ENCODE data around the gene C2CD2. TPM values are rescaled to one million over a fixed set of nuclear protein-coding genes. Genes with fewer than 3 reads are reported as not detected.
A peak's percentile ranks its signal among the peaks of the same experiment; 100 is the strongest.

The C2CD2 gene
- total and polyA plus RNA-seq, 2 experiments from 2014 or later: 4.5 to 16.2 TPM

DNA sequence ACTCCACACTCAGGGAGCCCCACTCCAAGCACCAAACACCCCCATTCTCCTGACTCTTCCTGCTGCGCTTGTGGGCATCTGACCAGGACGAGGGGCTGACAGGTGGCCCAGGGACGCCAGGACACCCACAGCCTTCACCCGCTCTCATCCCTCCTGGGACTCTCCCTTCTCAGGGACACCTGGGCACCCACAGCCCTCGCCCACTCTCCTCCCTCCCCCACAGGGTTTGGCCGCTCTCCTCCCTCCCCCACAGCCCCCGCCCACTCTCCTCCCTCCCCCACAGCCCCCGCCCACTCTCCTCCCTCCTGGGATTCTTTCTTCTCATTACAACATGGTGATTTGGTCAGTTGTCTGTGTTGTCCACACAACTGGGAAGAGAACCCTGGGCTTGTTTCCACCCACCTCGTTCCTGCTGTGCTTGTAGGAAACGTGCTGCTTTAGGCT lies 118.1 kb downstream of the C2CD2 start:
- no peak overlapping the region for H3K4me3 ChIP-seq
- peaks cover 7% of the 10 kb centered on the region for H3K27me3 Mint-ChIP-seq (ENCODE audit: insufficient read depth, low read depth, poor library complexity)
- H3K36me3 ChIP-seq (ENCODE audit: insufficient read depth): no peaks in the 10 kb centered on the region; the same call in none of the 2 replicates
- peak; percentile 32 for ATAC-seq
- H3F3A ChIP-seq (replicated peaks; ENCODE audit: low read depth): no peaks in the 10 kb centered on the region
- DNase-seq (ENCODE audit: low spot score): no peak
- peaks cover 7% of the 10 kb centered on the region; the same call in 2 of the 3 replicates for H3K9me3 Mint-ChIP-seq
- TF ChIP-seq, protein P1, sequence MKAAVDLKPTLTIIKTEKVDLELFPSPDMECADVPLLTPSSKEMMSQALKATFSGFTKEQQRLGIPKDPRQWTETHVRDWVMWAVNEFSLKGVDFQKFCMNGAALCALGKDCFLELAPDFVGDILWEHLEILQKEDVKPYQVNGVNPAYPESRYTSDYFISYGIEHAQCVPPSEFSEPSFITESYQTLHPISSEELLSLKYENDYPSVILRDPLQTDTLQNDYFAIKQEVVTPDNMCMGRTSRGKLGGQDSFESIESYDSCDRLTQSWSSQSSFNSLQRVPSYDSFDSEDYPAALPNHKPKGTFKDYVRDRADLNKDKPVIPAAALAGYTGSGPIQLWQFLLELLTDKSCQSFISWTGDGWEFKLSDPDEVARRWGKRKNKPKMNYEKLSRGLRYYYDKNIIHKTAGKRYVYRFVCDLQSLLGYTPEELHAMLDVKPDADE (IDR thresholded peaks at IDR 0.05): no peak
- no peak for TF ChIP-seq EZH2 (IDR thresholded peaks at IDR 0.05; ENCODE audit: low read depth, unreplicated experiment)
- TF ChIP-seq NANOG (IDR thresholded peaks at IDR 0.05; ENCODE audit: borderline replicate concordance): no peak
- TF ChIP-seq, protein P2, sequence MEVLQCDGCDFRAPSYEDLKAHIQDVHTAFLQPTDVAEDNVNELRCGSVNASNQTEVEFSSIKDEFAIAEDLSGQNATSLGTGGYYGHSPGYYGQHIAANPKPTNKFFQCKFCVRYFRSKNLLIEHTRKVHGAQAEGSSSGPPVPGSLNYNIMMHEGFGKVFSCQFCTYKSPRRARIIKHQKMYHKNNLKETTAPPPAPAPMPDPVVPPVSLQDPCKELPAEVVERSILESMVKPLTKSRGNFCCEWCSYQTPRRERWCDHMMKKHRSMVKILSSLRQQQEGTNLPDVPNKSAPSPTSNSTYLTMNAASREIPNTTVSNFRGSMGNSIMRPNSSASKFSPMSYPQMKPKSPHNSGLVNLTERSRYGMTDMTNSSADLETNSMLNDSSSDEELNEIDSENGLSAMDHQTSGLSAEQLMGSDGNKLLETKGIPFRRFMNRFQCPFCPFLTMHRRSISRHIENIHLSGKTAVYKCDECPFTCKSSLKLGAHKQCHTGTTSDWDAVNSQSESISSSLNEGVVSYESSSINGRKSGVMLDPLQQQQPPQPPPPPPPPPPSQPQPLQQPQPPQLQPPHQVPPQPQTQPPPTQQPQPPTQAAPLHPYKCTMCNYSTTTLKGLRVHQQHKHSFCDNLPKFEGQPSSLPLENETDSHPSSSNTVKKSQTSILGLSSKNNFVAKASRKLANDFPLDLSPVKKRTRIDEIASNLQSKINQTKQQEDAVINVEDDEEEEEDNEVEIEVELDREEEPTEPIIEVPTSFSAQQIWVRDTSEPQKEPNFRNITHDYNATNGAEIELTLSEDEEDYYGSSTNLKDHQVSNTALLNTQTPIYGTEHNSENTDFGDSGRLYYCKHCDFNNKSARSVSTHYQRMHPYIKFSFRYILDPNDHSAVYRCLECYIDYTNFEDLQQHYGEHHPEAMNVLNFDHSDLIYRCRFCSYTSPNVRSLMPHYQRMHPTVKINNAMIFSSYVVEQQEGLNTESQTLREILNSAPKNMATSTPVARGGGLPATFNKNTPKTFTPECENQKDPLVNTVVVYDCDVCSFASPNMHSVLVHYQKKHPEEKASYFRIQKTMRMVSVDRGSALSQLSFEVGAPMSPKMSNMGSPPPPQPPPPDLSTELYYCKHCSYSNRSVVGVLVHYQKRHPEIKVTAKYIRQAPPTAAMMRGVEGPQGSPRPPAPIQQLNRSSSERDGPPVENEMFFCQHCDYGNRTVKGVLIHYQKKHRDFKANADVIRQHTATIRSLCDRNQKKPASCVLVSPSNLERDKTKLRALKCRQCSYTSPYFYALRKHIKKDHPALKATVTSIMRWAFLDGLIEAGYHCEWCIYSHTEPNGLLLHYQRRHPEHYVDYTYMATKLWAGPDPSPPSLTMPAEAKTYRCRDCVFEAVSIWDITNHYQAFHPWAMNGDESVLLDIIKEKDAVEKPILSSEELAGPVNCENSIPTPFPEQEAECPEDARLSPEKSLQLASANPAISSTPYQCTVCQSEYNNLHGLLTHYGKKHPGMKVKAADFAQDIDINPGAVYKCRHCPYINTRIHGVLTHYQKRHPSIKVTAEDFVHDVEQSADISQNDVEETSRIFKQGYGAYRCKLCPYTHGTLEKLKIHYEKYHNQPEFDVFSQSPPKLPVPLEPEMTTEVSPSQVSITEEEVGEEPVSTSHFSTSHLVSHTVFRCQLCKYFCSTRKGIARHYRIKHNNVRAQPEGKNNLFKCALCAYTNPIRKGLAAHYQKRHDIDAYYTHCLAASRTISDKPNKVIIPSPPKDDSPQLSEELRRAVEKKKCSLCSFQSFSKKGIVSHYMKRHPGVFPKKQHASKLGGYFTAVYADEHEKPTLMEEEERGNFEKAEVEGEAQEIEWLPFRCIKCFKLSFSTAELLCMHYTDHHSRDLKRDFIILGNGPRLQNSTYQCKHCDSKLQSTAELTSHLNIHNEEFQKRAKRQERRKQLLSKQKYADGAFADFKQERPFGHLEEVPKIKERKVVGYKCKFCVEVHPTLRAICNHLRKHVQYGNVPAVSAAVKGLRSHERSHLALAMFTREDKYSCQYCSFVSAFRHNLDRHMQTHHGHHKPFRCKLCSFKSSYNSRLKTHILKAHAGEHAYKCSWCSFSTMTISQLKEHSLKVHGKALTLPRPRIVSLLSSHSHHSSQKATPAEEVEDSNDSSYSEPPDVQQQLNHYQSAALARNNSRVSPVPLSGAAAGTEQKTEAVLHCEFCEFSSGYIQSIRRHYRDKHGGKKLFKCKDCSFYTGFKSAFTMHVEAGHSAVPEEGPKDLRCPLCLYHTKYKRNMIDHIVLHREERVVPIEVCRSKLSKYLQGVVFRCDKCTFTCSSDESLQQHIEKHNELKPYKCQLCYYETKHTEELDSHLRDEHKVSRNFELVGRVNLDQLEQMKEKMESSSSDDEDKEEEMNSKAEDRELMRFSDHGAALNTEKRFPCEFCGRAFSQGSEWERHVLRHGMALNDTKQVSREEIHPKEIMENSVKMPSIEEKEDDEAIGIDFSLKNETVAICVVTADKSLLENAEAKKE (CRISPR knock-in tag; IDR thresholded peaks at IDR 0.05): no peak
- no peak for TF ChIP-seq JUNB (IDR thresholded peaks at IDR 0.05; ENCODE audit: unreplicated experiment)
- TF ChIP-seq, protein P3, sequence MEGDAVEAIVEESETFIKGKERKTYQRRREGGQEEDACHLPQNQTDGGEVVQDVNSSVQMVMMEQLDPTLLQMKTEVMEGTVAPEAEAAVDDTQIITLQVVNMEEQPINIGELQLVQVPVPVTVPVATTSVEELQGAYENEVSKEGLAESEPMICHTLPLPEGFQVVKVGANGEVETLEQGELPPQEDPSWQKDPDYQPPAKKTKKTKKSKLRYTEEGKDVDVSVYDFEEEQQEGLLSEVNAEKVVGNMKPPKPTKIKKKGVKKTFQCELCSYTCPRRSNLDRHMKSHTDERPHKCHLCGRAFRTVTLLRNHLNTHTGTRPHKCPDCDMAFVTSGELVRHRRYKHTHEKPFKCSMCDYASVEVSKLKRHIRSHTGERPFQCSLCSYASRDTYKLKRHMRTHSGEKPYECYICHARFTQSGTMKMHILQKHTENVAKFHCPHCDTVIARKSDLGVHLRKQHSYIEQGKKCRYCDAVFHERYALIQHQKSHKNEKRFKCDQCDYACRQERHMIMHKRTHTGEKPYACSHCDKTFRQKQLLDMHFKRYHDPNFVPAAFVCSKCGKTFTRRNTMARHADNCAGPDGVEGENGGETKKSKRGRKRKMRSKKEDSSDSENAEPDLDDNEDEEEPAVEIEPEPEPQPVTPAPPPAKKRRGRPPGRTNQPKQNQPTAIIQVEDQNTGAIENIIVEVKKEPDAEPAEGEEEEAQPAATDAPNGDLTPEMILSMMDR (conservative IDR thresholded peaks at IDR 0.05; ENCODE audit: low read depth in 2 of 2): no peak
- no peak for TF ChIP-seq EZH2phosphoT487 (IDR thresholded peaks at IDR 0.05; ENCODE audit: unreplicated experiment)
- TF ChIP-seq, protein P4, sequence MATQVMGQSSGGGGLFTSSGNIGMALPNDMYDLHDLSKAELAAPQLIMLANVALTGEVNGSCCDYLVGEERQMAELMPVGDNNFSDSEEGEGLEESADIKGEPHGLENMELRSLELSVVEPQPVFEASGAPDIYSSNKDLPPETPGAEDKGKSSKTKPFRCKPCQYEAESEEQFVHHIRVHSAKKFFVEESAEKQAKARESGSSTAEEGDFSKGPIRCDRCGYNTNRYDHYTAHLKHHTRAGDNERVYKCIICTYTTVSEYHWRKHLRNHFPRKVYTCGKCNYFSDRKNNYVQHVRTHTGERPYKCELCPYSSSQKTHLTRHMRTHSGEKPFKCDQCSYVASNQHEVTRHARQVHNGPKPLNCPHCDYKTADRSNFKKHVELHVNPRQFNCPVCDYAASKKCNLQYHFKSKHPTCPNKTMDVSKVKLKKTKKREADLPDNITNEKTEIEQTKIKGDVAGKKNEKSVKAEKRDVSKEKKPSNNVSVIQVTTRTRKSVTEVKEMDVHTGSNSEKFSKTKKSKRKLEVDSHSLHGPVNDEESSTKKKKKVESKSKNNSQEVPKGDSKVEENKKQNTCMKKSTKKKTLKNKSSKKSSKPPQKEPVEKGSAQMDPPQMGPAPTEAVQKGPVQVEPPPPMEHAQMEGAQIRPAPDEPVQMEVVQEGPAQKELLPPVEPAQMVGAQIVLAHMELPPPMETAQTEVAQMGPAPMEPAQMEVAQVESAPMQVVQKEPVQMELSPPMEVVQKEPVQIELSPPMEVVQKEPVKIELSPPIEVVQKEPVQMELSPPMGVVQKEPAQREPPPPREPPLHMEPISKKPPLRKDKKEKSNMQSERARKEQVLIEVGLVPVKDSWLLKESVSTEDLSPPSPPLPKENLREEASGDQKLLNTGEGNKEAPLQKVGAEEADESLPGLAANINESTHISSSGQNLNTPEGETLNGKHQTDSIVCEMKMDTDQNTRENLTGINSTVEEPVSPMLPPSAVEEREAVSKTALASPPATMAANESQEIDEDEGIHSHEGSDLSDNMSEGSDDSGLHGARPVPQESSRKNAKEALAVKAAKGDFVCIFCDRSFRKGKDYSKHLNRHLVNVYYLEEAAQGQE (IDR thresholded peaks at IDR 0.05; ENCODE audit: unreplicated experiment): no peak
- TF ChIP-seq ZNF114 (CRISPR knock-in tag; IDR thresholded peaks at IDR 0.05): no peak
- no peak for TF ChIP-seq STAT1 (IDR thresholded peaks at IDR 0.05; ENCODE audit: unreplicated experiment)
- no peak for TF ChIP-seq POLR2AphosphoS5 (IDR thresholded peaks at IDR 0.05; ENCODE audit: low read depth)
- TF ChIP-seq CREB1 (CRISPR knock-in tag; IDR thresholded peaks at IDR 0.05; ENCODE audit: low read depth): no peak
- no peak for TF ChIP-seq ZNF331 (CRISPR knock-in tag; IDR thresholded peaks at IDR 0.05; ENCODE audit: low read depth)
- peak overlapping the region; percentile 87 for H3K27ac Mint-ChIP-seq
- H2AFZ ChIP-seq: no peak overlapping the region
- H3K79me2 ChIP-seq (replicated peaks; ENCODE audit: insufficient read depth): no peaks in the 10 kb centered on the region
- H4K20me1 ChIP-seq (replicated peaks; ENCODE audit: insufficient read depth): no peaks in the 10 kb centered on the region
- H3K4me1 Mint-ChIP-seq: peaks cover 26% of the 10 kb centered on the region
- peaks cover 32% of the 10 kb centered on the region for H3K36me3 Mint-ChIP-seq (ENCODE audit: low read depth)
- H3K4me1 ChIP-seq (ENCODE audit: insufficient read depth): peaks cover 15% of the 10 kb centered on the region
- no peaks in the 10 kb centered on the region for H3K9me2 ChIP-seq (ENCODE audit: insufficient read depth)
- no peaks in the 10 kb centered on the region for H3K27me3 ChIP-seq (ENCODE audit: insufficient read depth)
- H3K4me3 Mint-ChIP-seq: peak overlapping the region; percentile 54; the same call in 2 of the 3 replicates
- H3K27ac ChIP-seq (ENCODE audit: low read depth): 0 out of 2 replicates have a peak overlapping the region, but pooled peaks have one; percentile 32
- no peak overlapping the region for H3K4me2 ChIP-seq
